HCT116 (cell line): ENCODE measurements around the gene PRKCA. TPM values are rescaled to one million over a fixed set of nuclear protein-coding genes. Genes with fewer than 3 reads are reported as not detected.

Source experiments
- ATAC-seq: fragments of 200-7000 bp; cut with Tn5 transposase; 2 replicates; pipeline ENCODE4 v1.9.1; 2020; ENCODE audit warnings: mild to moderate bottlenecking, moderate library complexity
- BruUV-seq: library from RNA; stranded (reverse); fragments of 400-500 nt; replicated peaks from 2 replicates; lab custom pipeline; 2021; lab: Mats Ljungman, UMichigan
- CTCF ChIA-PET: fragments of 300-600 bp; sonication (Branson Sonifier 250); formaldehyde crosslinking; loops from one replicate; lab custom pipeline; 2021; ENCODE audit warnings: antibody characterized with exemption; lab: Charles Lee
- POLR2A ChIA-PET: fragments of 300-600, 350-600 bp; sonication (Branson Sonifier 250); formaldehyde crosslinking; loops from one replicate; lab custom pipeline; 2021; ENCODE audit warnings: antibody characterized with exemption; lab: Charles Lee
- RAD21 ChIA-PET, 2 experiments: fragments of 300-600 bp; sonication (Branson Sonifier 250); formaldehyde crosslinking; loops; one replicate each; lab custom pipeline; 2023; ENCODE audit warnings: low total read pairs in 2 of 2; ENCODE audit not compliant: uncharacterized antibody in 2 of 2, unreplicated experiment in 2 of 2, low non-redundant PET in 1 of 2; lab: Charles Lee
- DNase-seq: peaks from one replicate; pipeline ENCODE4 v3.0.0-alpha.2; 2010; ENCODE audit warnings: low read depth, low spot score
- H2AFZ ChIP-seq: fragments of 200-600 bp; shearing (Covaris generic), sonication (generic); 2 replicates; pipeline ENCODE4 v1.6.1; 2017; ENCODE audit warnings: low read depth, mixed run types, mixed read lengths, antibody characterized with exemption, low read length; ENCODE audit not compliant: poor library complexity, severe bottlenecking
- H3K27ac ChIP-seq: 2 replicates; pipeline ENCODE4 v1.5.1; 2012; ENCODE audit warnings: low read depth, low read length
- H3K27me3 ChIP-seq: fragments of 200-600 bp; sonication (generic); 2 replicates; pipeline ENCODE4 v1.6.1; 2016; ENCODE audit warnings: mixed run types, low read length, mixed read lengths; ENCODE audit not compliant: insufficient read depth
- H3K36me3 ChIP-seq, 2 experiments: fragments of 200-500 bp in 1 of 2; fragments of 200-600 bp in 1 of 2; sonication (Bioruptor generic) in 1 of 2; sonication (generic) in 1 of 2; 2 replicates each; pipeline versions ENCODE4 v1.5.1 to v1.6.1; 2014 to 2016; ENCODE audit warnings: low read length in 2 of 2, inconsistent platforms in 1 of 2, mixed read lengths in 1 of 2, mixed run types in 1 of 2; ENCODE audit not compliant: insufficient read depth in 2 of 2, control insufficient read depth in 1 of 2
- H3K4me1 ChIP-seq, 2 experiments: fragments of 200-600 bp in 1 of 2; sonication (generic) in 1 of 2; 2 replicates each; pipeline versions ENCODE4 v1.5.1 to v1.6.1; 2012 to 2017; ENCODE audit warnings: low read length in 2 of 2, inconsistent platforms in 1 of 2, mild to moderate bottlenecking in 1 of 2, mixed read lengths in 1 of 2, mixed run types in 1 of 2, moderate library complexity in 1 of 2; ENCODE audit not compliant: insufficient read depth in 2 of 2, control insufficient read depth in 1 of 2
- H3K4me2 ChIP-seq: fragments of 200-600 bp; sonication (generic); 2 replicates; pipeline ENCODE4 v1.6.1; 2017; ENCODE audit warnings: mixed run types, low read length, mixed read lengths
- H3K4me3 ChIP-seq, 2 experiments: fragments of 200-600 bp in 1 of 2; sonication (generic) in 1 of 2; replicated peaks in 1 of 2; 2 replicates each; pipeline ENCODE4 v1.5.1; 2011 to 2016; ENCODE audit warnings: low read length in 2 of 2, control low read depth in 1 of 2, low read depth in 1 of 2, mild to moderate bottlenecking in 1 of 2, mixed read lengths in 1 of 2, mixed run types in 1 of 2
- H3K79me2 ChIP-seq: fragments of 200-600 bp; sonication (generic); 2 replicates; pipeline ENCODE4 v1.6.1; 2017; ENCODE audit warnings: mild to moderate bottlenecking, mixed run types, low read length, moderate library complexity, mixed read lengths; ENCODE audit not compliant: insufficient read depth
- H3K9ac ChIP-seq: fragments of 200-600 bp; sonication (generic); 2 replicates; pipeline ENCODE4 v1.6.1; 2016; ENCODE audit warnings: low read length, mixed read lengths
- H3K9me2 ChIP-seq: fragments of 200-600 bp; sonication (generic), shearing (Covaris generic); 2 replicates; pipeline ENCODE4 v1.6.1; 2017; ENCODE audit warnings: mixed run types, mild to moderate bottlenecking, moderate library complexity; ENCODE audit not compliant: insufficient read depth
- H3K9me3 ChIP-seq, 2 experiments: fragments of 200-500 bp in 1 of 2; fragments of 200-600 bp in 1 of 2; sonication (Bioruptor generic) in 1 of 2; sonication (generic) in 1 of 2; 2 replicates each; pipeline ENCODE4 v1.6.1; 2014 to 2017; ENCODE audit warnings: low read length in 2 of 2, mixed read lengths in 2 of 2, inconsistent platforms in 1 of 2, low read depth in 1 of 2, mild to moderate bottlenecking in 1 of 2, mixed run types in 1 of 2, moderate library complexity in 1 of 2; ENCODE audit not compliant: control insufficient read depth in 1 of 2, insufficient read depth in 1 of 2
- H4K20me1 ChIP-seq: fragments of 200-600 bp; sonication (generic), shearing (Covaris generic); 2 replicates; pipeline ENCODE4 v1.6.1; 2017; ENCODE audit warnings: mixed run types, mild to moderate bottlenecking, moderate library complexity; ENCODE audit not compliant: insufficient read depth
- ATF3 ChIP-seq: IDR thresholded peaks from 2 replicates; pipeline ENCODE4 v1.6.1; 2012
- CBX3 ChIP-seq: IDR thresholded peaks from 2 replicates; pipeline ENCODE4 v1.6.1; 2012; ENCODE audit warnings: low read depth
- CEBPB ChIP-seq: IDR thresholded peaks from 2 replicates; pipeline ENCODE4 v1.6.1; 2012; ENCODE audit warnings: low read depth
- CTCF ChIP-seq, 3 experiments: fragments of 200-600 bp in 1 of 3; sonication (generic) in 1 of 3; IDR thresholded peaks in 2 of 3; conservative IDR thresholded peaks in 1 of 3; 2 replicates each; pipeline ENCODE4 v1.5.1; 2012 to 2017; ENCODE audit warnings: low read depth in 2 of 3, low read length in 2 of 3, antibody characterized with exemption in 1 of 3, borderline replicate concordance in 1 of 3, control low read depth in 1 of 3, mild to moderate bottlenecking in 1 of 3, mixed read lengths in 1 of 3, mixed run types in 1 of 3, moderate library complexity in 1 of 3; ENCODE audit not compliant: insufficient read depth in 1 of 3
- EGR1 ChIP-seq: IDR thresholded peaks from 2 replicates; pipeline ENCODE4 v1.6.1; 2012; ENCODE audit warnings: low read depth
- ELF1 ChIP-seq: IDR thresholded peaks from 2 replicates; pipeline ENCODE4 v1.6.1; 2012; ENCODE audit warnings: low read depth, borderline replicate concordance
- EZH2 ChIP-seq: fragments of 200-600 bp; sonication (generic); IDR thresholded peaks from 2 replicates; pipeline ENCODE4 v1.6.1; 2017; ENCODE audit warnings: antibody characterized with exemption, mixed run types
- FOSL1 ChIP-seq: IDR thresholded peaks from 2 replicates; pipeline ENCODE4 v1.6.1; 2012; ENCODE audit warnings: low read depth
- JUND ChIP-seq: IDR thresholded peaks from 2 replicates; pipeline ENCODE4 v1.6.1; 2012
- POLR2A ChIP-seq: IDR thresholded peaks from 2 replicates; pipeline ENCODE4 v1.7.0; 2011; ENCODE audit warnings: borderline replicate concordance; ENCODE audit not compliant: insufficient read depth, insufficient read length; ENCODE audit errors: extremely low read depth
- POLR2AphosphoS5 ChIP-seq: IDR thresholded peaks from 2 replicates; pipeline ENCODE4 v1.6.1; 2011; ENCODE audit warnings: mild to moderate bottlenecking, low read depth, low read length, moderate library complexity
- SIN3A ChIP-seq: IDR thresholded peaks from 2 replicates; pipeline ENCODE4 v1.6.1; 2012; ENCODE audit warnings: low read depth
- SP1 ChIP-seq: IDR thresholded peaks from 2 replicates; pipeline ENCODE4 v1.6.1; 2012; ENCODE audit warnings: low read depth
- SRF ChIP-seq: IDR thresholded peaks from 2 replicates; pipeline ENCODE4 v1.6.1; 2012; ENCODE audit warnings: low read depth
- TCF7L2 ChIP-seq: IDR thresholded peaks from 2 replicates; pipeline ENCODE4 v1.7.0; 2011; ENCODE audit warnings: borderline replicate concordance, inconsistent platforms; ENCODE audit not compliant: insufficient read depth, insufficient read length; ENCODE audit errors: extremely low read depth
- YY1 ChIP-seq: IDR thresholded peaks from 2 replicates; pipeline ENCODE4 v1.6.1; 2011; ENCODE audit warnings: low read length, low read depth, moderate library complexity, mild to moderate bottlenecking; ENCODE audit not compliant: insufficient replicate concordance; ENCODE audit errors: extremely low read depth
- ZFX ChIP-seq: fragments of 450-650 bp; IDR thresholded peaks from 2 replicates; pipeline ENCODE4 v1.6.1; 2017
- ZNF274 ChIP-seq: fragments of 200-500 bp; sonication (Bioruptor generic); IDR thresholded peaks from 2 replicates; pipeline ENCODE4 v1.6.1; 2014; ENCODE audit warnings: mild to moderate bottlenecking, low read depth, low read length, inconsistent platforms
- intact Hi-C: fragments of 100-400 bp; cut with micrococcal nuclease; formaldehyde crosslinking; loops from 2 replicates; pipeline ENCODE4 v1.10.0; 2022
- total RNA-seq: library from RNA; stranded (reverse); gene quantifications from one replicate; pipeline ENCODE4 v1.2.1, GENCODE V29; 2021; ENCODE audit not compliant: unreplicated experiment
- TF ChIP-seq, protein P1 (sequence below): IDR thresholded peaks from 2 replicates; pipeline ENCODE4 v1.6.1; 2011; ENCODE audit warnings: mild to moderate bottlenecking, low read length, moderate library complexity; ENCODE audit not compliant: insufficient replicate concordance; ENCODE audit errors: extremely low read depth
- TF ChIP-seq, protein P2 (sequence below): IDR thresholded peaks from 2 replicates; pipeline ENCODE4 v1.6.1; 2012

The PRKCA gene
- total RNA-seq, 1 experiment from 2014 or later, result 18.8 TPM

- intact Hi-C loops, result no loop called here
- ChIA-PET RAD21 (no interaction called here), CTCF (no interaction called here), POLR2A (no interaction called here)
- Histone ChIP-seq H3K27me3 (no peaks in the 10 kb centered on the region), H3K79me2 (no peaks in the 10 kb centered on the region), H3K9me3 (no peaks in the 10 kb centered on the region), H3K27ac (no peak overlapping the region), H3K4me1 (peaks cover 9 to 16% of the 10 kb centered on the region in 2 experiments), H3K4me3 (no peak overlapping the region), H3K9me2 (no peaks in the 10 kb centered on the region), H3K36me3 (no peaks in the 10 kb centered on the region), H4K20me1 (no peaks in the 10 kb centered on the region), H3K4me2 (no peak overlapping the region), H3K9ac (no peak overlapping the region), H2AFZ (no peak overlapping the region)
- no TSS peak for BruUV-seq
- DNase-seq (no peak), ATAC-seq (no peak)
- TF ChIP-seq EZH2 (no peak), SP1 (no peak), ELF1 (no peak), YY1 (no peak), EGR1 (no peak), JUND (no peak), ZNF274 (no peak), ZFX (no peak), SRF (no peak), ATF3 (no peak), POLR2AphosphoS5 (no peak), FOSL1 (no peak), TCF7L2 (no peak), CTCF (IDR thresholded peaks at IDR 0.05 in 2 of 3, conservative IDR thresholded peaks at IDR 0.05 in 1 of 3; ENCODE audit: borderline replicate concordance in 1 of 3, insufficient read depth in 1 of 3, low read depth in 2 of 3, low read length in 2 of 3) (no peak), CBX3 (no peak), POLR2A (no peak), CEBPB (no peak), SIN3A (no peak)
- TF ChIP-seq, protein P1, sequence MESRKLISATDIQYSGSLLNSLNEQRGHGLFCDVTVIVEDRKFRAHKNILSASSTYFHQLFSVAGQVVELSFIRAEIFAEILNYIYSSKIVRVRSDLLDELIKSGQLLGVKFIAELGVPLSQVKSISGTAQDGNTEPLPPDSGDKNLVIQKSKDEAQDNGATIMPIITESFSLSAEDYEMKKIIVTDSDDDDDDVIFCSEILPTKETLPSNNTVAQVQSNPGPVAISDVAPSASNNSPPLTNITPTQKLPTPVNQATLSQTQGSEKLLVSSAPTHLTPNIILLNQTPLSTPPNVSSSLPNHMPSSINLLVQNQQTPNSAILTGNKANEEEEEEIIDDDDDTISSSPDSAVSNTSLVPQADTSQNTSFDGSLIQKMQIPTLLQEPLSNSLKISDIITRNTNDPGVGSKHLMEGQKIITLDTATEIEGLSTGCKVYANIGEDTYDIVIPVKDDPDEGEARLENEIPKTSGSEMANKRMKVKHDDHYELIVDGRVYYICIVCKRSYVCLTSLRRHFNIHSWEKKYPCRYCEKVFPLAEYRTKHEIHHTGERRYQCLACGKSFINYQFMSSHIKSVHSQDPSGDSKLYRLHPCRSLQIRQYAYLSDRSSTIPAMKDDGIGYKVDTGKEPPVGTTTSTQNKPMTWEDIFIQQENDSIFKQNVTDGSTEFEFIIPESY, result no peak
- TF ChIP-seq, protein P2, sequence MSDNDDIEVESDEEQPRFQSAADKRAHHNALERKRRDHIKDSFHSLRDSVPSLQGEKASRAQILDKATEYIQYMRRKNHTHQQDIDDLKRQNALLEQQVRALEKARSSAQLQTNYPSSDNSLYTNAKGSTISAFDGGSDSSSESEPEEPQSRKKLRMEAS, result no peak
Measured at GRCh38 chr17:66682283-66682682, 379.9 kb downstream of the PRKCA start.
